OCI-LY7 (cell line): ENCODE data around the gene NRXN2. TPM values are rescaled to one million over a fixed set of nuclear protein-coding genes. Genes with fewer than 3 reads are reported as not detected.

Experiments
- BruUV-seq: library from RNA; stranded (reverse); fragments of 400-500 nt; replicated peaks from 2 replicates; lab custom pipeline; 2021; lab: Mats Ljungman, UMichigan
- CTCF ChIA-PET: fragments of 300-600 bp; sonication (Branson Sonifier 250); formaldehyde crosslinking; loops from one replicate; lab custom pipeline; 2022; ENCODE audit warnings: antibody characterized with exemption; ENCODE audit not compliant: unreplicated experiment; lab: Charles Lee
- POLR2A ChIA-PET: fragments of 300-600 bp; sonication (Branson Sonifier 250); formaldehyde crosslinking; loops from one replicate; lab custom pipeline; 2022; ENCODE audit warnings: antibody characterized with exemption; lab: Charles Lee
- DNase-seq: peaks from one replicate; pipeline ENCODE4 v3.0.0-alpha.2; 2015; ENCODE audit warnings: low spot score
- H2AFZ ChIP-seq: fragments of 200-600 bp; sonication (generic), shearing (Covaris generic); 2 replicates; pipeline ENCODE4 v1.6.1; 2014; ENCODE audit warnings: mild to moderate bottlenecking, antibody characterized with exemption, low read length, moderate library complexity
- H3K27ac ChIP-seq: fragments of 200-600 bp; sonication (generic); 2 replicates; pipeline ENCODE4 v1.5.1; 2014; ENCODE audit warnings: mixed run types, low read depth, mild to moderate bottlenecking, moderate library complexity, low read length, inconsistent platforms; ENCODE audit not compliant: poor library complexity, severe bottlenecking
- H3K36me3 ChIP-seq: fragments of 200-600 bp; sonication (generic); 2 replicates; pipeline ENCODE4 v1.6.1; 2014; ENCODE audit warnings: mild to moderate bottlenecking, antibody characterized with exemption, low read length, moderate library complexity, mixed read lengths; ENCODE audit not compliant: insufficient read depth
- H3K4me1 ChIP-seq: fragments of 200-600 bp; sonication (generic); 2 replicates; pipeline ENCODE4 v1.5.1; 2014; ENCODE audit warnings: mild to moderate bottlenecking, low read length; ENCODE audit not compliant: insufficient read depth, poor library complexity, severe bottlenecking
- H3K4me2 ChIP-seq: fragments of 200-600 bp; sonication (generic); 2 replicates; pipeline ENCODE4 v1.6.1; 2014; ENCODE audit warnings: mild to moderate bottlenecking, low read length
- H3K4me3 ChIP-seq: fragments of 200-600 bp; sonication (generic); 2 replicates; pipeline ENCODE4 v1.5.1; 2014; ENCODE audit warnings: mild to moderate bottlenecking, low read depth, low read length; ENCODE audit not compliant: poor library complexity, severe bottlenecking
- H3K79me2 ChIP-seq: fragments of 200-600 bp; sonication (generic); 2 replicates; pipeline ENCODE4 v1.6.1; 2016; ENCODE audit warnings: low read depth, mild to moderate bottlenecking, low read length, moderate library complexity, mixed read lengths; ENCODE audit not compliant: insufficient read depth
- H3K9me2 ChIP-seq: fragments of 200-600 bp; sonication (generic); 2 replicates; pipeline ENCODE4 v1.6.1; 2016; ENCODE audit warnings: mild to moderate bottlenecking, low read length, mixed read lengths; ENCODE audit not compliant: insufficient read depth
- H3K9me3 ChIP-seq: fragments of 200-600 bp; sonication (generic); 2 replicates; pipeline ENCODE4 v1.6.1; 2014; ENCODE audit warnings: mild to moderate bottlenecking, mixed run types, low read length, mixed read lengths
- H4K20me1 ChIP-seq: fragments of 200-600 bp; sonication (generic); 2 replicates; pipeline ENCODE4 v1.6.1; 2014; ENCODE audit warnings: mild to moderate bottlenecking, antibody characterized with exemption, low read length, moderate library complexity, mixed read lengths; ENCODE audit not compliant: insufficient read depth
- CTCF ChIP-seq: fragments of 200-600 bp; sonication (generic); conservative IDR thresholded peaks from 2 replicates; pipeline ENCODE4 v1.5.1; 2014; ENCODE audit warnings: mild to moderate bottlenecking, antibody characterized with exemption, low read length, moderate library complexity, mixed read lengths
- EZH2phosphoT487 ChIP-seq: fragments of 200-600 bp; sonication (generic); IDR thresholded peaks from 2 replicates; pipeline ENCODE4 v1.6.1; 2018; ENCODE audit warnings: low read depth, borderline replicate concordance, mild to moderate bottlenecking, mixed run types, antibody characterized with exemption, low read length, moderate library complexity, mixed read lengths
- intact Hi-C: fragments of 100-400 bp; cut with micrococcal nuclease; formaldehyde crosslinking; loops from one replicate; pipeline ENCODE4 v1.10.0; 2022; ENCODE audit not compliant: unreplicated experiment
- total RNA-seq, 2 experiments: library from RNA; depleted of rRNA in 1 of 2; stranded (reverse); fragments of >200 nt in 1 of 2; shearing (Covaris generic) in 1 of 2; gene quantifications; 2 replicates each; pipeline ENCODE4 v1.2.3, GENCODE V29; 2014 to 2022

The NRXN2 gene
- total RNA-seq, 2 experiments from 2014 or later = 2.4 to 3.3 TPM

GRCh38 chr11:64600281-64600992, 122.6 kb downstream of the NRXN2 start:
- Histone ChIP-seq H3K4me3 (no peak overlapping the region), H3K79me2 (no peaks in the 10 kb centered on the region), H3K27ac (no peak overlapping the region), H3K36me3 (no peaks in the 10 kb centered on the region), H3K9me3 (no peaks in the 10 kb centered on the region), H3K9me2 (no peaks in the 10 kb centered on the region), H2AFZ (no peak overlapping the region), H3K4me2 (no peak overlapping the region), H4K20me1 (no peaks in the 10 kb centered on the region), H3K4me1 (no peaks in the 10 kb centered on the region)
- ChIA-PET POLR2A (no interaction called here), CTCF (interaction anchor here (0.5 kb wide), 1 partner anchor 822 kb away, joined by 3 read pairs; the partner anchor contains the start of gene NEAT1)
- no TSS peak for BruUV-seq
- no peak for TF ChIP-seq CTCF
- TF ChIP-seq EZH2phosphoT487 = no peak
- no peak for DNase-seq
- intact Hi-C loops = no loop called here

DNA sequence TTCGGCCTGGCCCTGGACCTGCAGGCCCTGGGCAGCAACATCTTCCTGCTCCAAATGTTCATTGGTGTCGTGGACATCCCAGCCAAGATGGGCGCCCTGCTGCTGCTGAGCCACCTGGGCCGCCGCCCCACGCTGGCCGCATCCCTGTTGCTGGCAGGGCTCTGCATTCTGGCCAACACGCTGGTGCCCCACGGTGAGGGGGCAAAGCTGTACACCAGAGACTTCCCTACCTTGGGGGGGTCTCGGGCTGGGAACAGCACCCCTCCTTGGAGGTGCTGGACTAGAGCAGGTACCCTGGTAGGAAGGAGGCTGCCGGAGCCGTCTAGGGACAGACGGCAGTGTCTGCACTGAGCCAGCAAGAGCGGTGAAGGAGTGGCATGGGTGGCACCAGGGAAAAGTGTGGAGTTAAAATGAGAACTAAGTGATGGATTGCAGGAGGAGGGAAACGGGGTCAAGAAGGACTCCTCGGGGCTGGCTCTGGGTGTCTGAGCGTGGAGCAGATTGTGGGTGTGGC, 123.2 kb downstream of the NRXN2 start:
- no peaks in the 10 kb centered on the region for H4K20me1 ChIP-seq
- BruUV-seq = no TSS peak

More for the DNA sequence above, 123.2 kb downstream of the NRXN2 start:
- Histone ChIP-seq H3K9me2 (no peaks in the 10 kb centered on the region), H2AFZ (no peak overlapping the region), H3K36me3 (no peaks in the 10 kb centered on the region), H3K4me2 (no peak overlapping the region), H3K4me1 (no peaks in the 10 kb centered on the region), H3K4me3 (no peak overlapping the region), H3K27ac (no peak overlapping the region), H3K79me2 (no peaks in the 10 kb centered on the region), H3K9me3 (no peaks in the 10 kb centered on the region)
- CTCF ChIA-PET = no interaction called here
- no peak for TF ChIP-seq EZH2phosphoT487
- no peak for TF ChIP-seq CTCF
- no peak for DNase-seq
- POLR2A ChIA-PET = no interaction called here
- intact Hi-C loops = no loop called here
